ENCODE results near the gene IQCF5. TPM values are rescaled to one million over a fixed set of nuclear protein-coding genes. Genes with fewer than 3 reads are reported as not detected.

The IQCF5 gene
- total and polyA plus RNA-seq, 4 donors = not detected

DNA sequence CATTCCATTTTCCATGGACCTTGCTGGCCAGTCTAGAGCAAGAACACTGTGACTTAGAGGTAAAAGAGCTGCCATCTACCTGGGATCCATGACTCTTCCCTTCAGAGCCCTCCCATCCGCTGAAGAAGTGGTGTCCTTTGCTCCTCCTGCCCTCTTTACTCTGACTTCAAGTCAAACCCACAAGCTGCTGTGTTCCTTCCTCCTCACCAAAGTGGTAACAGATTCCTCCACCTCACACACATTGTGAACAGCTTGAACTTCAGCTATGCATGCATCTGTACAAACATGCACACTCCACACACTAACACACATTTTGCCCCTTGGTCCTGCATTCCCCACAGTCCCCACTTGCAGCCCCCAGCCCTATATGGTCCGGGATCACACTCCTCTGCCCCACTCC is 990 bp downstream of the IQCF5 start:
- H3K36me3 ChIP-seq (ENCODE audit: control insufficient read depth in 4 of 4, insufficient read depth in 3 of 4, low read depth in 1 of 4, low read length in 3 of 4) = no peaks in the 10 kb centered on the region
- no peaks in the 10 kb centered on the region for H3K9me3 ChIP-seq (ENCODE audit: control insufficient read depth in 4 of 4, low read length in 3 of 4)

More for the DNA sequence above, 990 bp downstream of the IQCF5 start:
- DNase-seq (ENCODE audit: low spot score) = no peak
- Histone ChIP-seq H3K9ac (ENCODE audit: low read depth in 1 of 2, low read length in 2 of 2) (no peak overlapping the region), H3K4me3 (ENCODE audit: low read depth in 1 of 3, low read length in 3 of 3) (no peak overlapping the region), H3K4me1 (ENCODE audit: control insufficient read depth in 4 of 4, insufficient read depth in 4 of 4, low read length in 3 of 4) (no peaks in the 10 kb centered on the region), H3K27me3 (ENCODE audit: control insufficient read depth in 4 of 4, insufficient read depth in 4 of 4, low read length in 3 of 4) (peaks cover 0 to 2% (median 0%) of the 10 kb centered on the region in 4 donors), H3K27ac (ENCODE audit: low read depth in 1 of 2, low read length in 2 of 2) (no peak overlapping the region)
- TF ChIP-seq HNF4A (conservative IDR thresholded peaks at IDR 0.05) (no peak), EGR1 (IDR thresholded peaks at IDR 0.05; ENCODE audit: low read depth in 2 of 2) (no peak), CTCF (IDR thresholded peaks at IDR 0.05; ENCODE audit: low read depth, low read length, missing input control) (no peak), JUND (IDR thresholded peaks at IDR 0.05) (no peak), HNF4G (IDR thresholded peaks at IDR 0.05) (no peak), TAF1 (conservative IDR thresholded peaks at IDR 0.05) (no peak), GABPA (IDR thresholded peaks at IDR 0.05 in 1 of 2, conservative IDR thresholded peaks at IDR 0.05 in 1 of 2) (no peak), REST (IDR thresholded peaks at IDR 0.05) (no peak), RAD21 (IDR thresholded peaks at IDR 0.05) (no peak), YY1 (IDR thresholded peaks at IDR 0.05) (no peak), FOXA2 (IDR thresholded peaks at IDR 0.05) (no peak), NR2F2 (IDR thresholded peaks at IDR 0.05) (no peak), SP1 (IDR thresholded peaks at IDR 0.05) (no peak), RXRA (IDR thresholded peaks at IDR 0.05) (no peak), FOXA1 (IDR thresholded peaks at IDR 0.05) (no peak)
- TF ChIP-seq, protein P1, sequence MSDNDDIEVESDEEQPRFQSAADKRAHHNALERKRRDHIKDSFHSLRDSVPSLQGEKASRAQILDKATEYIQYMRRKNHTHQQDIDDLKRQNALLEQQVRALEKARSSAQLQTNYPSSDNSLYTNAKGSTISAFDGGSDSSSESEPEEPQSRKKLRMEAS (IDR thresholded peaks at IDR 0.05) = no peak
- TF ChIP-seq, protein P2, sequence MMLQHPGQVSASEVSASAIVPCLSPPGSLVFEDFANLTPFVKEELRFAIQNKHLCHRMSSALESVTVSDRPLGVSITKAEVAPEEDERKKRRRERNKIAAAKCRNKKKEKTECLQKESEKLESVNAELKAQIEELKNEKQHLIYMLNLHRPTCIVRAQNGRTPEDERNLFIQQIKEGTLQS (IDR thresholded peaks at IDR 0.05) = no peak
- TF ChIP-seq, protein P3, sequence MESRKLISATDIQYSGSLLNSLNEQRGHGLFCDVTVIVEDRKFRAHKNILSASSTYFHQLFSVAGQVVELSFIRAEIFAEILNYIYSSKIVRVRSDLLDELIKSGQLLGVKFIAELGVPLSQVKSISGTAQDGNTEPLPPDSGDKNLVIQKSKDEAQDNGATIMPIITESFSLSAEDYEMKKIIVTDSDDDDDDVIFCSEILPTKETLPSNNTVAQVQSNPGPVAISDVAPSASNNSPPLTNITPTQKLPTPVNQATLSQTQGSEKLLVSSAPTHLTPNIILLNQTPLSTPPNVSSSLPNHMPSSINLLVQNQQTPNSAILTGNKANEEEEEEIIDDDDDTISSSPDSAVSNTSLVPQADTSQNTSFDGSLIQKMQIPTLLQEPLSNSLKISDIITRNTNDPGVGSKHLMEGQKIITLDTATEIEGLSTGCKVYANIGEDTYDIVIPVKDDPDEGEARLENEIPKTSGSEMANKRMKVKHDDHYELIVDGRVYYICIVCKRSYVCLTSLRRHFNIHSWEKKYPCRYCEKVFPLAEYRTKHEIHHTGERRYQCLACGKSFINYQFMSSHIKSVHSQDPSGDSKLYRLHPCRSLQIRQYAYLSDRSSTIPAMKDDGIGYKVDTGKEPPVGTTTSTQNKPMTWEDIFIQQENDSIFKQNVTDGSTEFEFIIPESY (IDR thresholded peaks at IDR 0.05) = no peak
- WGBS = 60% methylated on average over 2 of the region's 2 CpGs
